ENCODE measurements around the gene TBXA2R. TPM values are rescaled to one million over a fixed set of nuclear protein-coding genes. Genes with fewer than 3 reads are reported as not detected.

Gene TBXA2R
- total and polyA plus RNA-seq, 2 of the 8 experiments (the other 6 are each of a cell fraction or from before 2014, with no cell fraction given) = 0.39 to 0.50 TPM

- H3K79me1 ChIP-seq (ENCODE audit: low read depth, low read length) = no peaks in the 10 kb centered on the region
- no peak overlapping the region for H3K56ac ChIP-seq (replicated peaks; ENCODE audit: insufficient read length, low read depth, low read length)
- peaks cover 3 to 8% of the 10 kb centered on the region in 2 experiments for H4K20me1 ChIP-seq (replicated peaks in 1 of 2; ENCODE audit: control insufficient read depth in 1 of 2, insufficient read depth in 2 of 2, low read length in 2 of 2)
- no peaks in the 10 kb centered on the region for H3K9me3 ChIP-seq (ENCODE audit: insufficient read depth in 2 of 2, low read depth in 1 of 2, low read length in 1 of 2)
- no peak overlapping the region for H3K27ac ChIP-seq (ENCODE audit: low read depth, low read length)
- no peak overlapping the region for H3K18ac ChIP-seq (ENCODE audit: extremely low read depth, low read length)
- no peak overlapping the region for H3K4me2 ChIP-seq (ENCODE audit: insufficient read depth in 1 of 2, low read depth in 2 of 2, low read length in 2 of 2)
- no peak overlapping the region for H2BK120ac ChIP-seq (replicated peaks; ENCODE audit: low read depth, low read length)
- H3K4me3 ChIP-seq (ENCODE audit: extremely low read depth in 1 of 4, insufficient read depth in 2 of 4, low read depth in 3 of 4, low read length in 4 of 4) = no peak overlapping the region
- no peak overlapping the region for H4K5ac ChIP-seq (ENCODE audit: insufficient read length, low read depth, low read length)
- H4K91ac ChIP-seq (replicated peaks; ENCODE audit: insufficient read length, low read length) = no peak overlapping the region
- POLR2A ChIA-PET (ENCODE audit: partially characterized antibody) = interaction anchor here (0.7 kb wide), 1 partner anchor 10 kb away, joined by 3 read pairs; no protein-coding TSS in a partner anchor
- DNase-seq (ENCODE audit: low read depth in 1 of 2, low spot score in 2 of 2) (no peak), FAIRE-seq (no peak)
- H3K23me2 ChIP-seq (ENCODE audit: low read depth, low read length) = no peaks in the 10 kb centered on the region
- no peak overlapping the region for H3K23ac ChIP-seq (ENCODE audit: insufficient read length)
- no peak overlapping the region for H2AK5ac ChIP-seq (ENCODE audit: low read depth, low read length)
- no peak overlapping the region for H2BK20ac ChIP-seq (ENCODE audit: low read length)
- no peak overlapping the region for H2BK15ac ChIP-seq (ENCODE audit: low read length)
- H3K4me1 ChIP-seq (replicated peaks in 1 of 4; ENCODE audit: control insufficient read depth in 3 of 4, insufficient read depth in 4 of 4, low read length in 3 of 4) = no peaks in the 10 kb centered on the region
- no peak overlapping the region for H4K8ac ChIP-seq (ENCODE audit: extremely low read depth, insufficient read depth, low read length)
- H3K27me3 ChIP-seq (replicated peaks in 1 of 4; ENCODE audit: control insufficient read depth in 3 of 4, extremely low read depth in 1 of 4, insufficient read depth in 3 of 4, low read length in 3 of 4) = no peaks in the 10 kb centered on the region
- no peak overlapping the region for H3K14ac ChIP-seq (ENCODE audit: insufficient read length)
- H2BK5ac ChIP-seq (ENCODE audit: low read depth, low read length) = no peak overlapping the region
- H3K9ac ChIP-seq (replicated peaks in 1 of 4; ENCODE audit: extremely low read depth in 1 of 4, low read depth in 3 of 4, low read length in 3 of 4) = no peak overlapping the region
- no peaks in the 10 kb centered on the region for H3K79me2 ChIP-seq (ENCODE audit: control insufficient read depth in 1 of 2, insufficient read depth in 2 of 2, low read length in 2 of 2)
- H2AFZ ChIP-seq (ENCODE audit: low read length) = no peak overlapping the region
- CTCF ChIA-PET (ENCODE audit: partially characterized antibody) = interaction anchor here (0.9 to 1.0 kb wide), 2 partner anchors 8 to 60 kb away, joined by 3 to 4 read pairs; partner anchors contain the start of gene GIPC3
- no peak overlapping the region for H2BK12ac ChIP-seq (ENCODE audit: low read depth, low read length)
- H3K36me3 ChIP-seq (ENCODE audit: control insufficient read depth in 2 of 4, insufficient read depth in 4 of 4, low read length in 3 of 4) = peaks cover 0 to 8% (median 2%) of the 10 kb centered on the region in 4 experiments; a peak in 5 of 8 replicates
- WGBS, 2 experiments (ENCODE audit: extremely low coverage in 1 of 2, insufficient coverage in 1 of 2, insufficient read length in 1 of 2, insufficient replicate concordance in 2 of 2, low coverage in 1 of 2, low lambda C conversion rate in 2 of 2, missing lambda C conversion rate in 1 of 2) = 90% methylated on average over 19 of the region's 21 CpGs; no CpG with 5 or more reads in 1 of the 2 experiments
- H3K4ac ChIP-seq (replicated peaks; ENCODE audit: insufficient read length, low read depth, low read length) = no peak overlapping the region
- TF ChIP-seq SAP30 (IDR thresholded peaks at IDR 0.05; ENCODE audit: insufficient read depth, insufficient replicate concordance, low read length) (no peak), NANOG (IDR thresholded peaks at IDR 0.05; ENCODE audit: insufficient read depth, low read depth, low read length, poor library complexity, severe bottlenecking) (no peak), HDAC2 (IDR thresholded peaks at IDR 0.05; ENCODE audit: borderline replicate concordance in 1 of 2, low read depth in 2 of 2, low read length in 2 of 2) (no peak), CTBP2 (IDR thresholded peaks at IDR 0.05; ENCODE audit: borderline replicate concordance, insufficient read depth, insufficient read length, low read length) (no peak), SUZ12 (IDR thresholded peaks at IDR 0.05; ENCODE audit: low read length) (no peak), MAFK (IDR thresholded peaks at IDR 0.05; ENCODE audit: low read depth, low read length) (no peak), ZNF274 (IDR thresholded peaks at IDR 0.05; ENCODE audit: borderline replicate concordance, extremely low read depth, low read length) (no peak), CHD1 (IDR thresholded peaks at IDR 0.05; ENCODE audit: low read depth, low read length) (no peak), TAF1 (IDR thresholded peaks at IDR 0.05; ENCODE audit: low read depth, low read length) (no peak), SIN3A (conservative IDR thresholded peaks at IDR 0.05 in 1 of 2, IDR thresholded peaks at IDR 0.05 in 1 of 2; ENCODE audit: low read depth in 1 of 2, low read length in 2 of 2) (no peak), JUND (IDR thresholded peaks at IDR 0.05; ENCODE audit: low read length) (no peak), SP1 (IDR thresholded peaks at IDR 0.05; ENCODE audit: low read depth, low read length) (no peak)
These were observed 39.1 kb upstream of the TBXA2R start for GRCh38 chr19:3645726-3646125.
